ENCODE data around the gene NLRC5.

Gene NLRC5

DNA sequence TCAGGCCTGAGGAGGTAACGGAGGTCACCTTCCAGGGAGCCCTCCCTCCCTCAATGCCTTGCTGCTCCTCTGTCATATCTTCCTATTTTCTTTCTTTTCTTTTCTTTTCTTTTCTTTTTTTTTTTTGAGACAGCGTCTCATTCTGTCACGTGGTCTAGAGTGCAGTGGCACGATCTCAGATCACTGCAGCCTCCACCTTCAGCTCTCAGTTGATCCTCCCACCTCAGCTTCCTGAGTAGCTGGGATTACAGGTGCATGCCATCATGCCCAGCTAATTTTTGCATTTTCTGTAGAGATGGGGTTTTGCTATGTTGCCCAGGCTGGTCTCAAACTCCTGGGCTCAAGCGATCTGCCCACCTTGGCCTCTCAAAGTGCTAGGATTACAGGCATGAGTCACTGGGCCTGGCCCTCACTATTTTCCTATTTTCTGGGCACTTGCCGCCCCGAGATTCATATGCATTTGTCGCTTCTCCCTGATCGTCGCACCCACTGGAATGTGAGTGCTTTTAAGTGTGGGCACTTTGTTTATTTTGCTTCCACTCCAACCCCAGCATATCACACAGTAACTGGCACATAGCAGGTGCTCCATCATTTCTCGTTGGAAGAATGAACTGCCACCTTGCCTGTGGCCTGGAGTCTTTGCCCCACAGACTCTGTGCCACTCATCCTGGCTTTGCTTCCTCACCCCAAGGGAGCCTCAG lies 134.8 kb downstream of the NLRC5 start:
- peak in 1 of 56 donors; percentile 17 for DNase-seq

DNA sequence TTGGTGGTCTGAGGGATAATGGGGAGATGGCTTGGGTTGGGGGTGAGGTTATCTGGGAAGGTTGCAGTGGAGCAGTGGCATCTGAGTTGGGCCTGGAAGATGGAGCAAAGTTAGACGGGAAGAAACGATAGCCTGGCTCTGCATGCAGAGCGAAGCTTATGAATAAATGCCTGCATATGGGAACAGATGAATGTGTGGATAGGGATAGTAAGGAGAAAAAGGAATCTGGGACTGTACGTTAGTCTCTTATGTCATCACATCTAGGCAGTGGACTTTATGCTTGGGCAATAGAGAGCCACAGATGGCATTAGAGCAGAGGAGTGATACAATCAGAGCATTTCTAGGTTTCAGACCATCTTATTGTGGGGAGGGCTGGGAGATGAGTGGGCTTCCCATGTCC lies 136.0 kb downstream of the NLRC5 start:
- no peak for DNase-seq

DNA sequence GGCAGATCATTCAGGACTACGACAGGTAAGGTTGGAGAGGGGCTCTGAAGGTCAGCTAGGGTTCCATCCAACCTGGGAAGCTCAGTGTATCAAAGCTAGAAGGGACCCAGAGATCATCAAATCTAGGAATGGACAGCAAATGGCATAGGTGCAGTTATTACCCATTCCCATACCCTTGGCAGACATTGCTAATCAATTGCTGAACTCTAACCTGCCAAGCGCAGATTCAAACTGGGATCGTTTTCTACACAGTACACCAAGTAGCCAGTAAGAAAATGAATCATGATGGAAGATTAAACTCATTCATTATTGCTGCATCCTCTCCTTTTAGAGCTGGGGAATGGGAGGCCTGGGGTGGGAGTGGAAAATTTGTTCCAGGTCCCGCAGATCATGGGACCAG lies 136.6 kb downstream of the NLRC5 start:
- no peak for DNase-seq

DNA sequence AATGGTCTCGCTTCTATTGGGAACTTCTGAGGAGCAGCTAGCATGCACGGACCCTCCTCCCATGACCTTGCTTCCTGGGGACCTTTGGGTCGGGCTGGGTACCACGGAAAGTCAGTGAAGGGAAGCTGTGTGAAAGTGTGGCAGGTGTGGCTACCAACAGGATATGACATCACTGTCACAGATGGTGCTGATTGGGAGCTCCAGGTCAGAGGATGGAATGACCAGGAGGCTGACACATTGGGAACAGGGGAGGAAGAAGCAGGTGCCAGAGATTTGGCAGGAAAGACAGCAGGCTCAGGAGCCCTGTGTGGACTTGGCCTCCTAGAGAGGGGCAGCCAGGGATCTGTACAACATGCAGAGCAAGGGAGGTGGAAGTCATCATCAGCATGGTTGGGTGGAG lies 137.1 kb downstream of the NLRC5 start:
- DNase-seq = no peak

DNA sequence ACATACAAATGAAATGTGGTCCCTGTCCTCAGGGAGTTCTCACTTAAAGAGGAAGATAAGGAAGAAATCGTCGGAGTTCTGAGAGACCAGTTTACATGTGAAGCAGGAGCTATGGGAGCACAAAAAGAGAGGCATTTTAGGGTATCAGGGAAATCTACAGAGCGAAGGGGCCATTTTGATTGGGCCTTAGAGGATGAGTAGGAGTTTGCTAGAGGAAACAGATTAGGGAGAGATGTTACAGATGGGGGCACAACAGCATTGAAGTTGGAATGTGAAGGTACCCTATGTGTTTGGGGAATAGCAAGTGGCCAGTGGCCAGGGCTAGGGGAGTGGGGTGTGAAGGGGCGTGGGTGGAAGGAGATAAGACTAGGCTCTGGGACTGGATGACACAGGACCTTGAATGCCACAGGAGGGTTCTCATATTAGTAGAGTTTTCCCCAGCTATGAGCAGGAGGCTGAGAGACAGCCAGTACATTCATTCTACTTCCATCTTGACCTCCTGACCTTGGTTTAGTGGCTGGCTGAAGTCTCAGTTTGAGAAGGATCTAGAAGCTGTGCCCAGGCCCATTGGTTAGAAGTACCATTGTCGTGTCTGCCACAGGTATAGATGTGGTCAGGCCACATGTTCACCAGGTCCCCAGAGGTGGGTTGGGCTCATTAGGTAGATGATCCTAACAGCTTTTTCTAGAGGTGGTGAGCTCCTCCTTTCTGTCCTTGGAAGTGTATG lies 137.8 kb downstream of the NLRC5 start:
- no peak for DNase-seq

DNA sequence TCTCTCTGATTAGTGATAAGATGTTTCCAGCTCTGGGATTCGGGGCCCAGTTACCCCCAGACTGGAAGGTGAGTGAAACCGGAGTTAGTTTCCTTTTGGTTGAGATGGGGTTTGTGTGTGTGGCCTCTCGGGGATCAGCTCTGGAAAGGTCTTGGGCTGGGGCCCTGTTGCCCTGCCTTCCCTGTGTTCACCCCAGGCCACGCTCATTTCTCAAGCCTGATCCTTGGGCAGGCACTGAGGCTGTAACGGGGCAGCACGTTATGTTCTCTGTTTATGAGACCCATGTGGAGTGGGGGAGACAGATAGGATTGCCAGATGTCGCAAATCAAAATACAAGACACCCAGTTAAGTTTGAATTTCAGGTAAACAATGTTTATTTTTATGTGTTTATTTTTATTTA lies 138.5 kb downstream of the NLRC5 start:
- DNase-seq = no peak

DNA sequence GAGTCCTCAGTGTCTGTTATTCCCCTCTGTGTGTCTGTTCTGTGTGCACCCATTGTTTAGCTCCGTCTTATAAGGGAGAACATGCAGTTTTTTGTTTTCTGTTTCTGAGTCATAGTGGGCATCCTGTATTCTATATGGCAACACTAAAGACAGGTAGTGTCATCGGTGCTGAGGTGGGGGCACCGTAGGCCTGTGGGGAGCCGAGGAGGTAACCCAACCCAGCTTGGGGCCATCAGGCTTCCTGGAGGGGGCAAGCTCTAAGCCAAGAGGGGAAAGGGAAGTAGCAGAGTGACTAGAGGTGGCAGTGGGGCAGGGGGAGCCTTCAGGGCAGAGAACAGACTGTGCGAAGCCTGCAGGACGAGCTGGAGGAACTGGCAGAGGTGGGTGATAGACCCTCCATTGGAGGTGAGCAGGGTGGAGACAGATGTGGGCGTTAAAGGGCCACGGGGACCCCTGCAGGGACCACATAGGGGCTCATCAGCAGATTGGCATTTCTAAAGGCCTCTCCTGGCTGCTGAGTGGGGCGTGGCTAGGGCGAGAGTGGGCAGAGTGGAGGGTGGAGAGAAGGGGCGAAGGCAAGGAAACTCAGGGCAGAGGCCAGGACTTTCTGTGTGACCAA lies 139.5 kb downstream of the NLRC5 start:
- DNase-seq = no peak

DNA sequence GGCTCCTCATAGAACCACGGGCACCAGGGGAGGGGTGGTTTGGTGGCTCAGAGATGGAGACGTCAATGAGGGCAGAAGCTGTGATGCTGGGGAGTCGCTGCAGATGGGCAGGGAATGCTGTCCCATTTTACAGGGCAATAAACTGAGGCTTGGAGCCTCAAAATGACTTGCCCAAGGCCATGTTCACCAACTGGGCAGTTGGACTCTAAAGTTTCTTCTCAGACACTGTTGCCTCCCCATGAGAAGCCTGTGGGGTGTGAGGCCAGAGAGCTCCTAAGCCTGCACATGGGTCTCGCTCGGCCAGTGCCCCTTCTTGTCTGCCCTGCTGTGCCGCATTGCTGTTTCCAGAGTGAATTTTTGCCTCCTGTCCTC lies 141.6 kb downstream of the NLRC5 start:
- DNase-seq = no peak

DNA sequence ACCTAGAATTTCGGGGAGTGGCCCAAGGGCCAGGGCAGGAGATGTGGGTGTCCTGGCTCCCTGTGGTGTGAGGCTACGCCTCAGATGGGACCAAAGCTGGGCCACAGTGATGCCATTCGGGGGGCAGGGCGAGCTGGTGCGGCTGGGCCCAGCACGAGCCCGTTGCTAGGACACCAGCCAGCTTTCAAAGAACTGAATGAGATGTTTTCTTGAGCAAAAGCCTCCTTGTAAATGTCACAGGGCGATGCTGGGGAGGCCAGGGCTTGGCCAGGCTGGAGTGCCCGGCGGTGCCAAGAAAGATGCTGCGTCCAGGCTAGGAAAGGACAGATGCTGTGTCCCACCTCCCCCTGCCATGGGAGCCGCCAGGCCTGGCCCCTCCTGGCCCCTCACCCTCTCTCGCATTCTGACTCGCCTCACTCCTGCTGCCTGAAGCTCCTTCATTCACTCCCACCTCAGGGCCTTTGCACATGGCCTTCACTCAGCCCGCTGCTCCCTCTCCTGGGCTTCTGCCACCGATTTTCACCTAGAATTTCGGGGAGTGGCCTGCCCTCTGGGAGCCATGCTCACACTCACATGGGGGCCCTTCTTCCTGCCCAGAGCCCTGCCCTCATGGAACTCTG lies 142.1 kb downstream of the NLRC5 start:
- DNase-seq = peak in 53 of 56 donors; percentile 24 to 92 (median 80)

DNA sequence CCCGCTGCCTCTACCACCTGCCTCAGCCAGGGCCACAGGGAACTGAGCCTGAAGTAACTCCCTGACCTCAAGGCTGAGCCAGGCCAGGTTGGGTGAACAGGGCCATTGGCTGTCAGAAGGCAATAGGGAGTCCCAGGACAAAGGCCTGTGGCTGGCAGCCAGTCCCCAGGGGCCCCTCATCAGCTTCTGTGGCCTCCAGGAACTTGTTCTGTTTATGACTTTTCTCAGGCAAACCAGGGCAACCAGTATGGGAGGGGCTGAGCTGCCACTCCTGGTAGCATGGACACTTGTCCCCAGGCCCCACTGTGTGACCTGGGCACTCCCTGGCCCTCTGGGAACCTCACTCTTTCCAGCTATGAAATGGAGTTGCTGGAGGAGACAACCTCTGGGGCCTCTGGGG lies 143.1 kb downstream of the NLRC5 start:
- DNase-seq = peak in 1 of 56 donors; percentile 38

DNA sequence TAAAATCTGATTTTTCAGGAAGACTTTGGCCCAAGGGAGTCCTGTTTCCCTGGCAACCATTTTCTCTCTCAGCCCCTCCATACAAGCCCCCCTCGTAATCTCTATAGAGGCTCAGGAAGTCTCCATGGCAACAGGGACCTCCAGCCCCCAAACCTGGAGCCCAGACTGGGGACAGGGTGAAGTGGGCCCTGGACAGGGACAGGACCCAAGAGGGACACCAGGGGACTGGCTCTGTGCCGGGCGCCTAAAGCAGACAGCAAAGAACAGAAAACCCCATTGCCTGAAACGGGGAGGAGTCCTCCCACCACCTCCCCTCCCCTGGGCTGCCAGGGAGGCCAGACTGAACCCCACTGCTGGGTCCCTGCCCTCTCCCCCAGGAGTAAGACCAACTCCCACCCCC lies 143.7 kb downstream of the NLRC5 start:
- DNase-seq = no peak

Data from nucleus accumbens (tissue), 56 donors.